Activated T-helper 1 cell treated with anti-CD3 and anti-CD28 coated beads, Interleukin-12 subunit alpha, Interleukin-12 subunit beta, Interleukin-2, Interleukin-4 antibody, amounts not matched to agents 30 ng/mL and 10 ng/mL and 1 ng/mL, durations not matched to agents 14 hours and 24 hours and 36 hours (primary cell): ENCODE data around the gene REELD1. TPM values are rescaled to one million over a fixed set of nuclear protein-coding genes. Genes with fewer than 3 reads are reported as not detected.

Source experiments
- DNase-seq: peaks from one replicate; pipeline ENCODE4 v3.0.0; 2021; ENCODE audit warnings: low spot score
- H3K27ac Mint-ChIP-seq: one replicate; pipeline ENCODE4 v1.8.0; 2021; ENCODE audit warnings: mild to moderate bottlenecking, mixed read lengths
- H3K27me3 Mint-ChIP-seq: one replicate; pipeline ENCODE4 v1.8.0; 2022; ENCODE audit warnings: mild to moderate bottlenecking, moderate library complexity, mixed read lengths; ENCODE audit not compliant: insufficient read depth
- H3K36me3 Mint-ChIP-seq: one replicate; pipeline ENCODE4 v1.8.0; 2021; ENCODE audit warnings: low read depth, mixed read lengths
- H3K4me1 Mint-ChIP-seq: one replicate; pipeline ENCODE4 v1.8.0; 2021; ENCODE audit warnings: low read depth, mixed read lengths
- H3K4me3 Mint-ChIP-seq: one replicate; pipeline ENCODE4 v1.8.0; 2021; ENCODE audit warnings: mild to moderate bottlenecking, moderate library complexity, mixed read lengths
- H3K9me3 Mint-ChIP-seq: one replicate; pipeline ENCODE4 v1.8.0; 2021; ENCODE audit warnings: mixed read lengths
- intact Hi-C: fragments of 100-400 bp; cut with micrococcal nuclease; formaldehyde crosslinking; loops from one replicate; pipeline ENCODE4 v1.15.1; 2024
- total RNA-seq: library from RNA; stranded (reverse); gene quantifications from 2 replicates; pipeline ENCODE4 v1.2.3, GENCODE V29; 2022

The REELD1 gene
- total RNA-seq, 1 donor from 2014 or later = not detected

DNA sequence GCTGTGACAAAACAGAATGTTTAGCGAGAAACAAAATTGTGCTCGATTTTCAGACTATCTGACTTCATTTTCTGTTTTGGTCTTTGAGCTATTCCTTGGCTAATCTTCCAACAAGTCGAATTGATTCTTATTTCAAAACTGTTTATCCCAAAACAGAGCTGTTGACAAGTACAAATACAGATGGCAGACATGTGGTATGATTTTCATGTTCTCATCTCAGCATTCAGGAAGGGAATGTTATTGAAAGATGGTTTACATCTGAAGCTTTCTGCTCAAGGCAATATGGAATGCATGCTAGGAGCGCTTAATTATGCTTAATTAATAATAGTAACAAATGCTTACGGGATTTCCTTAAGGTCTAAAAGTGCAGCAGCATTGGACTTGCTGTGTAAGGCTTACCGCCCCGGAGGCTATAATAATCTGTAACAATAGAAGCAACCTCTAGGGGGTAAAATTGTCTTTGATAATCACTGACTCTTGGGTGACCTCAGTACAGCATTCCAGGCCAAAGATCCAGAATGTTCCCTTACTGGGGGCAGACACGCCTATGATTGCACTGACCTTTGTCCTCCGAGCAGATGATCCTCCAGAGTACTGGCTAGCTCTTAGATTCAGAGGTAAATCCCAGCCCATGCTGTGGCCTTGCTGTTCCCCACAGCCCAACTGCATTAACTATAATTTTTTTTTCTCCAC, 22.4 kb upstream of the REELD1 start:
- intact Hi-C loops = no loop called here
- no peak for DNase-seq
- Mint-ChIP-seq H3K4me3 (no peak overlapping the region), H3K36me3 (peaks cover 19% of the 10 kb centered on the region), H3K27ac (no peak overlapping the region), H3K4me1 (no peaks in the 10 kb centered on the region), H3K27me3 (no peaks in the 10 kb centered on the region), H3K9me3 (no peaks in the 10 kb centered on the region)

DNA sequence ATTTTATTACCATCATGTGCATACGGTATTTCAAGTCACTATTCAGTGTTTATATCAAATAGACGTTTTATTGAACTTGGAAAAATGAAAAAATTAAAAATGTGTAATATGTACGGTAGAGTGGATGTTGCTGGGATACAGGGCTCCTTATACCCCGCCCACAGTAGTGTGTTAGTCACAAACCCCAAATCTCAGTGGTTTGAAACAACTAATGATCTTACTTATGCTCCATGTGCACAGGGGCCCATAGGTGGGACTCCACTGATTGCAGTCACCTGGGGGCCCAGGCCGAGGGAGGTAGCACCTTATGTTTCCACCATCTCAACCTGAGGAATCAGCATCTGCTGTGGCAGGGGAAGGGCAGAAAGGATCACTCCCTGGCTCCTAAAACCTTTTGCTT, 20.7 kb upstream of the REELD1 start:
- no peak overlapping the region for H3K27ac Mint-ChIP-seq
- H3K36me3 Mint-ChIP-seq = peaks cover 15% of the 10 kb centered on the region
- no peak for DNase-seq
- intact Hi-C loops = no loop called here
- H3K9me3 Mint-ChIP-seq = no peaks in the 10 kb centered on the region
- no peak overlapping the region for H3K4me3 Mint-ChIP-seq
- peaks cover 1% of the 10 kb centered on the region for H3K27me3 Mint-ChIP-seq
- no peaks in the 10 kb centered on the region for H3K4me1 Mint-ChIP-seq

DNA sequence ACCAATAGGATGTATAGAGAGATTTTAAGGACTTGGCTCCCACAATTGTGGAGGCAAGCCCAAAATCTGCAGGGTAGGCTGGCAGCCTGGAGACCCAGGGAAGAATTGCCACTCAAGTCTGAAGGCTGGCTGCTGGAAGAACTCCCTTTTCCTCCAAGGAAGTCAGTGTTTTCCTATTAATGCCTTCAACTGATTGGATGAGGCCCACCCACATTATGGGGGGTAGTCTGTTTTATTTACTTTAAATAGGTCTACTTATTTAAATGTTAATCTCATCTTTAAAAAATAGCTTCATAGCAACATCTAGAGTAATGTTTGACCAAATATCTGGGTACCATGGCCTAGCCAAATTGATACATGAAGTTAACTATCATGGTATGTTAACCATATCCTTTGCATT, 20.1 kb upstream of the REELD1 start:
- Mint-ChIP-seq H3K27me3 (peaks cover 1% of the 10 kb centered on the region), H3K27ac (no peak overlapping the region), H3K4me1 (no peaks in the 10 kb centered on the region), H3K36me3 (peaks cover 13% of the 10 kb centered on the region), H3K4me3 (no peak overlapping the region), H3K9me3 (no peaks in the 10 kb centered on the region)
- intact Hi-C loops = no loop called here
- DNase-seq = no peak

DNA sequence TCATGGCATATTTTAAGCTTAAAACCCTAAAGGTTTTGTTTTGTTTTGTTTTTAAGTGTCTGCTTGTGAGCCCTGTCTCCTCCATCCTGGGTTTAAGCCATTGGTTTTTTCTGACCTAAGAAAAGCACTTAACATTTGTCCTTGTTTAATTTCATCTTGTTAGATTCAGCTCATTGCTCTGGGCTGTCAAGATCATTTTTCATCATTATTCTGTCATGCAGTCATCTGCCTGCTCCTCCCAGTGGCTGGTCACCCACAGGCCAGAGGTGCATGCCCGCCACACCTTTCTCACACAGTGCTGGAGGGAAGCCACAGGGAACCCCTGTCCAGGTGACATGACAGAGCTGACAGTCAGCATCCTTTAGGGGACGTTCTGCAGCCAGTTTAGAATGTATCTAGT, 11.7 kb upstream of the REELD1 start:
- Mint-ChIP-seq H3K27ac (no peak overlapping the region), H3K27me3 (peaks cover 2% of the 10 kb centered on the region), H3K4me1 (no peaks in the 10 kb centered on the region), H3K4me3 (no peak overlapping the region), H3K9me3 (no peaks in the 10 kb centered on the region), H3K36me3 (no peaks in the 10 kb centered on the region)
- no peak for DNase-seq
- intact Hi-C loops = no loop called here

DNA sequence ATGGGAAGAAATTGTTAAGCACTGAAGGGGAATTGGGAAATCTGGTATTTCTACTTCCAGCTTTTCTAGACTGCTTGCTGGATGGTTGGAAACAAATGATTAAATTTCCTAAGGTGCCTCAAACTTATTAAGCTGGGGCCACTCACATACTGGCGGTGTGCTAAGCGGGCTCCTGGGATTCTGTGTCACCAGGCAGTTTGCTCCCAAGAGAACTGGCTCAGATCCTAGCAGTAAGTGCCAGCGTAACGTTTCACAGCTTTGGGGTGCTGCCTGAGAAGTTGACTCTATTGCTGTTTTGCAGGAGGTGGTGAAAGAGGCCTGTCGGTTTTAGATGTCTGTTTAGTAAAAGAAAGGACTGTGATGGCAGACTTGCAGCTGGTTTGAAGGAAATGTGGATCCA, 6.9 kb upstream of the REELD1 start:
- intact Hi-C loops = no loop called here
- H3K4me1 Mint-ChIP-seq = no peaks in the 10 kb centered on the region
- H3K4me3 Mint-ChIP-seq = no peak overlapping the region

DNA sequence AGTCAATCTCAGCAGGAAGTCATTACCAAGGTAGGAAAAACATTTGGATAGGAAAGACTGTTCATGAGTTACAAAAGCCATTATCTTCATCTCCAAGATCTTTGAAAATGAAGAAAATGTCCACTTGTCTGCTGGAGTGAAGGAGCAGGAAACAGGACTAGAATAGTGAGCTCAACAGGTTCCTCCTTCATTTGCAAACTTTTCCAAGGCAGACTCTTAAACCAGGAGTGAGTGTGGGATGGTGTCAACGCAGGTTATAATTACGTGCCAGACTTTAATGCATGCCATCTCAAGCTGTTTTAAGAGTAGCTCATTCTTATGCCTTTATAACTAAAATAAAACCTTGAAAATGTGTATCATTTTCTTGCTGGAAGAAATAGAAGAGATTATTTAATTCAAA, 3.4 kb upstream of the REELD1 start:
- H3K4me3 Mint-ChIP-seq = no peak overlapping the region

More for the DNA sequence above, 6.9 kb upstream of the REELD1 start:
- Mint-ChIP-seq H3K27ac (no peak overlapping the region), H3K27me3 (peaks cover 2% of the 10 kb centered on the region), H3K9me3 (no peaks in the 10 kb centered on the region), H3K36me3 (no peaks in the 10 kb centered on the region)
- DNase-seq = no peak

DNA sequence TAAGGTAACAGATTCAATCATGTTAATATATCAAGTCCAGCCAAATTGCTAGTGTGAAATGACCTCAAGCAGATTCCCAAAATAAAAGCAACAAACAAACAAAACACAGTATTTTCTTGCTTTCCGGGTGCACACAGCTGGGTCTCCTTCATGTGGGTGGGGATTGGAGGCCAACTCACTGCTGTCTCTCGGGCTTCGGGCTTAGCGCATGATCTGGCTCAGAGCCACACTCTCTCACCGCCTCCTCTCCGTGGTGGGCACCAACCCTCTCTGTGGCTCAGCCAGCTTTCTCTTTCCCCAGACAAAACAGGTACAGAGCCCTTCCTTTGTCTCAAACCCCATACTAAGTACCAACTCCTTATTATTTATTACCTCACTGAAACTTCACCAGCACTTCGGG, 2.9 kb upstream of the REELD1 start:
- no peak overlapping the region for H3K27ac Mint-ChIP-seq
- peaks cover 2% of the 10 kb centered on the region for H3K27me3 Mint-ChIP-seq
- no peaks in the 10 kb centered on the region for H3K36me3 Mint-ChIP-seq
- no peak overlapping the region for H3K4me3 Mint-ChIP-seq
- H3K9me3 Mint-ChIP-seq = no peaks in the 10 kb centered on the region
- intact Hi-C loops = no loop called here
- no peak for DNase-seq
- no peaks in the 10 kb centered on the region for H3K4me1 Mint-ChIP-seq

More for the DNA sequence above, 3.4 kb upstream of the REELD1 start:
- no peak for DNase-seq
- H3K27me3 Mint-ChIP-seq = no peaks in the 10 kb centered on the region
- no peaks in the 10 kb centered on the region for H3K9me3 Mint-ChIP-seq
- no peak overlapping the region for H3K27ac Mint-ChIP-seq
- no peaks in the 10 kb centered on the region for H3K4me1 Mint-ChIP-seq
- H3K36me3 Mint-ChIP-seq = no peaks in the 10 kb centered on the region
- intact Hi-C loops = no loop called here

DNA sequence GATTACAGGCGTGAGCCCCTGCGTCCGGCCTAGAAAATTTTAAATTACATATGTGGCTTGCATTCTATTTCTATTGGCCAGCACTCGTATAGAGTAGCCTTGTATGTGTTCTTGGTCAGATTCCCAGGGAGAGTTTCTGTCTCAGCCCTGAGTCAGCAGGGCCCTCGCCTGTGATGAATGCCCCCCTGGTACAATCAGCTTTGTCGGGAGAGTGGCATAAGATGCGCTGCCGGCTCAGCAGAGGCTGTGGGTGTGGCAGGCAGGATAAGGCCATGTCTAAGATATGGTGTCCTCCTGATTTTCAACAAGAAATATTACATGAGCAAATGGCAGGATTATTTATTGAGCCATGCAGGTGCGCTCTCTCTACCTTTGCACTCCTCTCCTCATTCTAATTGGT, 1.6 kb upstream of the REELD1 start:
- DNase-seq = no peak
- Mint-ChIP-seq H3K4me3 (no peak overlapping the region), H3K27ac (no peak overlapping the region), H3K9me3 (no peaks in the 10 kb centered on the region), H3K4me1 (no peaks in the 10 kb centered on the region), H3K36me3 (no peaks in the 10 kb centered on the region), H3K27me3 (peaks cover 2% of the 10 kb centered on the region)
- intact Hi-C loops = no loop called here

DNA sequence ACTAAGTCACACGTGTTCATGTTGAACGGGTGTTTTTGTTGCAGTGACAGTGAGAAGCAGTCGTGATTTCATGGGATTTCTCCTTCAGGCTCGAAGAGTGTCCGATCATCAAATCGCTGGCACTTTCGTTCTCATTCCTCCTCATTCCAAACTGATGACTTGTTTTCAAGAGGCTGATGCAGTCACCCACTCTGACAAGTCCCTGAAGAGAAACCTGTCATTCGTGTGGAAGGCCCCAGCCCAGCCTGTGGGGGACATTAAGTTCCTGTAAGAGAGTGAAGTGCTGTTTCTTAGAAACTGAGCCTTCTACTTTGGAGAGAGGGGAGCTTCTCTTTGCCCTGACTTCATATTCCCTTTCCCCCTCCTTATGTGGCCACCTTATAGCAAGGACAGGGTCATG, 8.0 kb downstream of the REELD1 start:
- Mint-ChIP-seq H3K27me3 (peaks cover 8% of the 10 kb centered on the region), H3K36me3 (no peaks in the 10 kb centered on the region), H3K27ac (no peak overlapping the region), H3K4me1 (no peaks in the 10 kb centered on the region), H3K9me3 (no peaks in the 10 kb centered on the region), H3K4me3 (no peak overlapping the region)
- DNase-seq = no peak
- intact Hi-C loops = no loop called here

DNA sequence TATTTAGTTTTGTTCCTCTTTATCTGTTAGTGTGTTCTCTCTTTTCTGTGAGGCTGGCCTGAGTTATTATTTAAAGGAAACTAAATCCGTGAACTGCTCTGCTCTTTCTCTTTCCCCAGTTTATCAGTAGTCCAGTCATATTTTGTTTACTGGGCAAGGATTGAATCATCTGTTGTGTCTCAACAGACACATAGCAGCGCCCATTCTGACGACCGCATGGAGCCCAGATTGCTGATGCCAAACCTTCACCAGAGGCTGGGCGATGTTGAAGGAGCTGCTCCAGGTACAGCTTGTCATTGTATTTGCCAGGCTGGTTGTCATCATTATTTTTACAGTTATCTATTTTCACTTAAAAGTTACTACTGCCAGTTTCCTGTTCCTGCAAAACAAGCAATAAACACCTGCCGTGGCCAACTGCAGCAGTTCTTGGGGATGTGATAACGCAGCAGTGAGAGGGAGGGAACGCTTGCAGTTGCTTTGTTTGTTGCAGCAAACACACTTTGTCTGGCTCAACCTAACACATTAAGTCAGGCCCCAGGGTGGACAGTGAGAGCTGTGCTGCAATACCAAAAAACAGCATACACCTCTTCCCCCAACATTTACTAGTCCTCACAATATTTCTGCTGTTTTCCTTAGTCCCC, 10.1 kb downstream of the REELD1 start:
- no peak overlapping the region for H3K4me3 Mint-ChIP-seq
- peaks cover 10% of the 10 kb centered on the region for H3K27me3 Mint-ChIP-seq
- H3K9me3 Mint-ChIP-seq = no peaks in the 10 kb centered on the region
- no peak for DNase-seq
- H3K36me3 Mint-ChIP-seq = no peaks in the 10 kb centered on the region
- intact Hi-C loops = no loop called here
- no peak overlapping the region for H3K27ac Mint-ChIP-seq
- no peaks in the 10 kb centered on the region for H3K4me1 Mint-ChIP-seq

DNA sequence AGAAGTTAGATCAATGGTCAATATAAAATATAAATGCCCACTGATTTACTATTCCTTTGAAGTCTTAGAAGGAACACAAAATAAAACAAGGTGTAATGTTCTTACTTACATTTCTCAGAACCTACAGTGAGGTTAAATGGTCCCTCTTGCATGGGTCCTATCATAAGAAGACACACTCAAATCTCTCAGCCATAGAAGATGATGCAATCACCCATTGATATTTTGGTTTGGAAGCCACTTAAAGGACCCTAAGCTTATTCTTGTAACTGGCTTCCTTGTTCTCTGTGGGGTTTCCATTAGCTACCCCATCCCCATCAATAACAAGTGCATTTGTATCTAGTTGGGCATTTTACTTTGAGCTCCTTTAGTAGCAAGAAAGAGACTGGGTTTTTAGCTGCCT, 15.1 kb downstream of the REELD1 start:
- DNase-seq = no peak
- H3K4me1 Mint-ChIP-seq = no peaks in the 10 kb centered on the region
- H3K4me3 Mint-ChIP-seq = no peak overlapping the region
- no peaks in the 10 kb centered on the region for H3K36me3 Mint-ChIP-seq
- intact Hi-C loops = no loop called here
- H3K27me3 Mint-ChIP-seq = peaks cover 10% of the 10 kb centered on the region
- H3K9me3 Mint-ChIP-seq = no peaks in the 10 kb centered on the region
- H3K27ac Mint-ChIP-seq = no peak overlapping the region

DNA sequence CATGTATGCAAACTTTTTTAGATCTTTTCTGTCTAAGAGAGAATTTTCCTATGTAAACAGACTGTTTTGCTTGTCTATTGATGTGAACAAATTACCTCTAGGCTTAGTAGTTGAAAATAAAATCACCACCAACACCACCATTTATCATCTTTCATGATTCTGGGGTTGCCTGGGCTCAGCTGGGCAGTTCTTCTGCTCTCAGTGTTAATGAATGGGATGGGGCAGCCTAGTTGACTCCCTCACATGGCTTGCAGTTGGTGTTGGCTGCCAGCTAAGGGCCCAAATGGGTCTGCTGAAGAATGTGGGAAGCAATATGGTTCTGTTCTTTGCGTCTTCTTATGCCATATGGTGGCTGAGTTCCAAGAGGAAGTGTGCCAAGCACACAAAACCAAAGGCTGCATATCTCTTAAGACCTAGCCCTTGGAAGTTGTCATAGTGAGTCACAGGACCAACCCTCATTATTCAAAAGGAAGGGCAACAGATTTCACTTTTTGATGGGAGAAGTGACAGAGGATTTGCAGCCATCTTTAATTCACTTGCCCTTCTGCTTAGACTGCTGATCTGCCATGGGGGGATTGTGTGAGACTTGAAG, 17.9 kb downstream of the REELD1 start:
- no peaks in the 10 kb centered on the region for H3K9me3 Mint-ChIP-seq
- intact Hi-C loops = no loop called here
- peaks cover 2% of the 10 kb centered on the region for H3K27me3 Mint-ChIP-seq
- no peak overlapping the region for H3K27ac Mint-ChIP-seq
- no peaks in the 10 kb centered on the region for H3K4me1 Mint-ChIP-seq
- H3K36me3 Mint-ChIP-seq = no peaks in the 10 kb centered on the region
- no peak for DNase-seq
- H3K4me3 Mint-ChIP-seq = no peak overlapping the region

DNA sequence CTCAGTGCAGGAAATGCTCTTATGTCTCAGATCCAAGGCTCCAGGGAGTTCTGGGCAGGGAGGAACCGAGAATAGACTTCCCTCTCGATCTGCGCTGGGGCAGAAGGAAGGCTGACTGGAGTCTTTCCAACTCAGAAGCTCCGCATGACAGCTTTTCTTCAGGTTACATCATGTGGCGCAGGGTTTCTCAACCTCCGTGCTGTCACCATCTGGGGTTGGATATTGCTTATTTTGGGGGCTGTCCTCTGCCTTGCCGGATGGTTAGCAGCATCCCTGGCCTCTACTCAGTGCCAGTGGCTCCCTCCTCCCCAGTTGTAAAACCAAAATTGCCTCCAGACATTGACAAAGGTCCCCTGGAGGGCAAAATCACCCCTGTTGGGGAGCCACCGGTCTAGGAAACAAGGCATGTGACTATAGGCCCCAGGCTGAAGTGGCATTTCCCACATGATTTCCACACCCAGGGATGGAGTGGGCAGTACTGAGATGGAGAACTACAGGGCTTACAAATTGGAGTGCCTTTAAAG, 21.4 kb downstream of the REELD1 start:
- intact Hi-C loops = no loop called here
- no peaks in the 10 kb centered on the region for H3K9me3 Mint-ChIP-seq

More for the DNA sequence above, 21.4 kb downstream of the REELD1 start:
- Mint-ChIP-seq H3K4me3 (no peak overlapping the region), H3K27ac (no peak overlapping the region), H3K36me3 (no peaks in the 10 kb centered on the region), H3K27me3 (peaks cover 5% of the 10 kb centered on the region), H3K4me1 (no peaks in the 10 kb centered on the region)
- DNase-seq = no peak
